Adrenal gland (tissue), 12 donors: ENCODE results near the gene CPB2. TPM values are rescaled to one million over a fixed set of nuclear protein-coding genes. Genes with fewer than 3 reads are reported as not detected.

ENCODE experiments used
- DNase-seq, 7 donors: peaks; one replicate each; pipeline ENCODE4 v3.0.0-alpha.2; 2019 to 2020
- H3K27ac ChIP-seq, 5 donors: fragments of 200-600 bp; sonication (generic) in 4 of 5; 1 replicate in 3 of 5; 2 replicates in 2 of 5; pipeline versions ENCODE4 v1.5.1 to v1.8.0; 2016 to 2020; ENCODE audit warnings: mild to moderate bottlenecking in 1 of 5
- H3K27me3 ChIP-seq: fragments of 200-600 bp; 2 replicates; pipeline ENCODE4 v1.8.0; 2021
- H3K36me3 ChIP-seq, 2 donors: fragments of 200-600 bp; replicated peaks in 1 of 2; 1 replicate in 1 of 2; 2 replicates in 1 of 2; pipeline versions ENCODE4 v1.5.1 to v1.8.0; 2018 to 2022
- H3K4me1 ChIP-seq, 2 donors: fragments of 200-600 bp; replicated peaks in 1 of 2; 1 replicate in 1 of 2; 2 replicates in 1 of 2; pipeline versions ENCODE4 v1.5.1 to v1.8.0; 2018 to 2021
- H3K4me3 ChIP-seq, 4 donors: fragments of 200-600 bp; sonication (generic) in 3 of 4; one replicate each; pipeline ENCODE4 v1.5.1; 2016 to 2018
- H3K9me3 ChIP-seq, 3 donors: fragments of 200-600 bp; sonication (generic) in 1 of 3; replicated peaks in 1 of 3; 1 replicate in 2 of 3; 2 replicates in 1 of 3; pipeline versions ENCODE4 v1.5.1 to v1.8.0; 2016 to 2021
- POLR2A ChIP-seq, 2 donors: fragments of 450-650 bp; IDR thresholded peaks; one replicate each; pipeline ENCODE4 v1.6.1; 2017; ENCODE audit warnings: antibody characterized with exemption in 2 of 2, mild to moderate bottlenecking in 2 of 2, moderate library complexity in 1 of 2
- WGBS, 4 donors: extraction: QIAGEN DNeasy Blood & Tissue Kit in 2 of 4; methylation state at CpG; one replicate each; pipeline versions ENCODE4 v1.1.5 to v1.1.7; 2013 to 2017; 5-methylcytosine and 5-hydroxymethylcytosine counted together
- intact Hi-C, 2 donors: fragments of 100-400 bp; cut with DNase I; formaldehyde crosslinking; loops; one replicate each; pipeline versions ENCODE4 v1.14.1 to v1.15.0; 2022 to 2023
- polyA plus RNA-seq, 3 donors: library from polyadenylated mRNA; stranded (reverse); fragments of 200-250 nt in 2 of 3; fragments of 350-450 nt in 1 of 3; fragmentation: Illumina TruSeq in 1 of 3; extraction: RNeasy Lipid Tissue Mini Kit (QIAGEN cat#74804) in 1 of 3; gene quantifications; one replicate each; pipeline ENCODE4 v1.2.3, GENCODE V29; 2013 to 2014
- total RNA-seq, 9 donors: library from RNA; depleted of rRNA in 4 of 9; stranded (reverse); fragments of >200 nt in 4 of 9; fragments of 120-200 nt in 1 of 9; fragmentation: NEBNext Ultra II Directional in 1 of 9; extraction: Animal tissue kit (Norgen Biotek cat#: 25700) in 1 of 9; gene quantifications; one replicate each; pipeline versions ENCODE4 v1.1.0 to v1.2.4, GENCODE V29; 2013 to 2023
- TF ChIP-seq, protein P1 (sequence below), 6 experiments: fragments of 450-650 bp in 4 of 6; fragments of 200-600 bp in 2 of 6; sonication (generic) in 1 of 6; IDR thresholded peaks; 1 replicate in 5 of 6; 2 replicates in 1 of 6; pipeline versions ENCODE4 v1.5.1 to v1.8.0; 2016 to 2021; ENCODE audit warnings: antibody characterized with exemption in 6 of 6, mild to moderate bottlenecking in 2 of 6, moderate library complexity in 1 of 6
- donor health status: healthy with polysubstance abuse.
- donor health status: Bipolar disorder and iron deficiency.
- donor health status: DM: yes; HTN: yes; CAD: no.
- donor health status: DM: no; HTN: no; CAD: no.
- donor health status: DM: no; HTN: no; CAD: no.
- donor health status: DM: yes; HTN: yes; CAD: no.

CPB2 gene
- total and polyA plus RNA-seq, 12 donors = 0.22 to 0.23 TPM; not detected in 10

DNA sequence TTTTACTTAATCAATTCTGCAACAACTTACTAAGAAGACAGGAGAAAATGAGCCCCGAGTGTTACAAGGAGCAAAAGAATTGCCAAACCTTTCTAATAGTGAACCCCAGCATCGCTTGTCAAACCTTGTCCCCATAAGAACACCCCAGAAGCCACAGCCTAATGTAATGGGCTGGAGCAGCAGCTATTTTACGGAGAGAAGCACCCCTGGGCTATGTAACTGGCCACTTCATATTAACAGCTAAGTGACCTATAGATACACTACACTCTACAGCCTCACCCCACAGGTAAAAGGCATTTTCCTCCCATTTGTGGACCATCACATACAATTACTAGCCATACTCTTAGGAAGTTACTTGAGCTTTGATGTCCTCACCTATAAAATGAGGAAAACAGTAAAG is 27.3 kb upstream of the CPB2 start:
- intact Hi-C loops = no loop called here
- WGBS, 4 donors = 90 to 96% (median 91%) methylated on average over 3 of the region's 3 CpGs
- no peak for DNase-seq
- Histone ChIP-seq H3K9me3 (no peaks in the 10 kb centered on the region), H3K36me3 (no peaks in the 10 kb centered on the region), H3K4me1 (no peaks in the 10 kb centered on the region), H3K4me3 (no peak overlapping the region), H3K27me3 (no peaks in the 10 kb centered on the region), H3K27ac (no peak overlapping the region)
- no peak for TF ChIP-seq POLR2A (IDR thresholded peaks at IDR 0.05)
- TF ChIP-seq, protein P1, sequence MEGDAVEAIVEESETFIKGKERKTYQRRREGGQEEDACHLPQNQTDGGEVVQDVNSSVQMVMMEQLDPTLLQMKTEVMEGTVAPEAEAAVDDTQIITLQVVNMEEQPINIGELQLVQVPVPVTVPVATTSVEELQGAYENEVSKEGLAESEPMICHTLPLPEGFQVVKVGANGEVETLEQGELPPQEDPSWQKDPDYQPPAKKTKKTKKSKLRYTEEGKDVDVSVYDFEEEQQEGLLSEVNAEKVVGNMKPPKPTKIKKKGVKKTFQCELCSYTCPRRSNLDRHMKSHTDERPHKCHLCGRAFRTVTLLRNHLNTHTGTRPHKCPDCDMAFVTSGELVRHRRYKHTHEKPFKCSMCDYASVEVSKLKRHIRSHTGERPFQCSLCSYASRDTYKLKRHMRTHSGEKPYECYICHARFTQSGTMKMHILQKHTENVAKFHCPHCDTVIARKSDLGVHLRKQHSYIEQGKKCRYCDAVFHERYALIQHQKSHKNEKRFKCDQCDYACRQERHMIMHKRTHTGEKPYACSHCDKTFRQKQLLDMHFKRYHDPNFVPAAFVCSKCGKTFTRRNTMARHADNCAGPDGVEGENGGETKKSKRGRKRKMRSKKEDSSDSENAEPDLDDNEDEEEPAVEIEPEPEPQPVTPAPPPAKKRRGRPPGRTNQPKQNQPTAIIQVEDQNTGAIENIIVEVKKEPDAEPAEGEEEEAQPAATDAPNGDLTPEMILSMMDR (IDR thresholded peaks at IDR 0.05) = no peak

DNA sequence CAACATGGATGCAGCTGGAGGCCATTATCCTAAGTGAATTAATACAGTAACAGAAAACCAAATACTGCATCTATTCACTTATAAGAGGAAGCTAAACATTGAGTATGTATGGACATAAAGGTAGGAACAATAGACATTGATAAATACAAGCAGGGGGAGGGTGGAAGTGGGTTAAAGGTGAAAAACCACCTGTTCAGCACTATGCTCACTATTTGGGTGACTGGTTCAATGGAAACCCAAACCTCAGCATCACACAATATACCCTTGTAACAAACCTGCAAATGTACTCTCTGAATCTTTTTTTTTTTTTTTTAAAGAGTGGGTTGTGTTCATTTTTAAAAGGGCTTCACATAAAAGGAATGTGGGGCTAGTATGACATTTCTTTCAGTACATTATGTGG is 26.9 kb upstream of the CPB2 start:
- TF ChIP-seq POLR2A (IDR thresholded peaks at IDR 0.05) = no peak
- TF ChIP-seq, protein P1 (IDR thresholded peaks at IDR 0.05) = no peak
- H3K9me3 ChIP-seq = no peaks in the 10 kb centered on the region
- no peaks in the 10 kb centered on the region for H3K27me3 ChIP-seq
- intact Hi-C loops = no loop called here
- H3K4me1 ChIP-seq = no peaks in the 10 kb centered on the region
- DNase-seq = no peak
- no peak overlapping the region for H3K4me3 ChIP-seq
- no peak overlapping the region for H3K27ac ChIP-seq
- no peaks in the 10 kb centered on the region for H3K36me3 ChIP-seq

DNA sequence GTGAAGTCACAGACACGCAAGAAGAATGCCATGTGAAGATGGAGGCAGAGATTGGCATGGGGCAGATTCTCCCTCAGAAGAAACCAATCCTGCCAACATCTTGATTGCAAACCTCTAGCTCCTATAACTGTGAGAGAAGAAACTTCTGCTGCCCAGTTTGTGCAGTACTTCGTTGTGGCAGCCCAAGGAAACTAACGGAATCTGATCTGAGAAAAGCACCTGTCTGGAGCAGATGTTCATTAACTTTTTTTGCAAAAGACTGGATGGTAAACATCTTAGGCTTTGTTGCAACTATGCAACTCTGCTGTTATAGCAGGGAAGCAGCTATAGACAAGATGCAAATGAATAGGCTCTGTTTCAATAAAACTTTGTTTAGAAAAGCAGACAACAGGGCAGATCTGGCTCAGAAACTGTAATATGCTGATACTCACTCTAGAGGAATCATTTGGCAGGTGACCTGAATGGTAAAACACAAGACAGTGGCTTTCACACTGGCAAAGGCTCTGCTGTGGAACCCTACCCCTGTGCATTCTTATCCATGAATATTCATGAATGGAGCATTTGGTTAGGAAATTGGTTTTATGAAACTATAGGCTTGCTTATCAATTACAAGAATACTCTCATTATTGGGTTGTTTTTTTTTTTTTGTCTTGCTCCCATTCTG is 25.3 kb upstream of the CPB2 start:
- WGBS, 4 donors = 82 to 95% (median 88%) methylated on average over 3 of the region's 3 CpGs
- Histone ChIP-seq H3K27ac (no peak overlapping the region), H3K27me3 (no peaks in the 10 kb centered on the region), H3K9me3 (no peaks in the 10 kb centered on the region), H3K4me3 (no peak overlapping the region), H3K36me3 (no peaks in the 10 kb centered on the region), H3K4me1 (no peaks in the 10 kb centered on the region)
- DNase-seq = no peak
- intact Hi-C loops = loop anchor here (10.0 kb wide), 1 partner anchor 315 kb away; no protein-coding TSS in a partner anchor
- no peak for TF ChIP-seq POLR2A (IDR thresholded peaks at IDR 0.05)
- TF ChIP-seq, protein P1 (IDR thresholded peaks at IDR 0.05) = no peak

DNA sequence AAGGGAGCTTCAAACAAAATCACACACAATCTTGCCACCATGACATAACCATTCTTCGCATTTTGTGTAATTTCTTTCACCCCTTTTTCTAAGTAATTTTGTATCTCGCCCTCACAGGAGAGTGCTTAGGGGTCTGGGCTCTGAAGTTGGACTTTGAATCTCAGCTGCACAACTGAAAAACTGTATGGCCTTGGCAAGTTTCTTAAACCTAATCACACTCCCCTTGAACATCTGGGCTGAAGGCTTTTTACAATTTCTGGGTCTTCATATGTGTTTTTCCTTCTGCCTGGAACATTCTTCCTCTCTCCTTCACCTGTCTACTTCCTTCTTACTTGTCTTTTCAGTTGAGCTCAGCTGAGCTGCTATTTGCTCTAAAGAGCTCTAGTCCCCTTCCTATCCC is 24.3 kb upstream of the CPB2 start:
- Histone ChIP-seq H3K4me1 (no peaks in the 10 kb centered on the region), H3K36me3 (no peaks in the 10 kb centered on the region), H3K4me3 (no peak overlapping the region), H3K9me3 (no peaks in the 10 kb centered on the region), H3K27me3 (no peaks in the 10 kb centered on the region), H3K27ac (no peak overlapping the region)
- no peak for DNase-seq
- WGBS, 4 donors = 87 to 96% (median 89%) methylated on average over 2 of the region's 2 CpGs
- TF ChIP-seq, protein P1 (IDR thresholded peaks at IDR 0.05) = no peak
- no peak for TF ChIP-seq POLR2A (IDR thresholded peaks at IDR 0.05)
- intact Hi-C loops = loop anchor here (10.0 kb wide), 1 partner anchor 314 kb away; no protein-coding TSS in a partner anchor
